Measurements from ENCODE around the gene BAK1. TPM values are rescaled to one million over a fixed set of nuclear protein-coding genes. Genes with fewer than 3 reads are reported as not detected.

The BAK1 gene
- total and polyA plus RNA-seq, 4 experiments from 2014 or later: 26.2 to 41.6 (median 27.6) TPM

- H3K4me1 ChIP-seq (ENCODE audit: insufficient read depth, low read length): peaks cover 48% of the 10 kb centered on the region
- peak overlapping the region; percentile 92 for H3K27ac ChIP-seq (ENCODE audit: low read depth, low read length)
- ChIA-PET POLR2A (ENCODE audit: partially characterized antibody) (interaction anchor here (0.5 to 4.4 kb wide), 30 partner anchors 8 to 650 kb away, joined by 3 to 44 read pairs (median 6); partner anchors contain the start of genes BAK1, LEMD2, RXRB and SLC39A7), CTCF (ENCODE audit: partially characterized antibody) (interaction anchor here (1.0 to 3.2 kb wide), 8 partner anchors 10 to 81 kb away, joined by 3 to 24 read pairs (median 5); partner anchors contain the start of gene BAK1)
- peak overlapping the region; percentile 63 to 88 for H3K4me3 ChIP-seq (ENCODE audit: low read length in 2 of 2)
- Mint-ChIP-seq H3K27me3 (no peaks in the 10 kb centered on the region), H3K36me3 (peaks cover 0 to 25% of the 10 kb centered on the region in 2 donors), H3K4me3 (peak overlapping the region; percentile 89 to 96 (median 94)), H3K9me3 (no peaks in the 10 kb centered on the region), H3K27ac (peak overlapping the region; percentile 87 to 97 (median 94)), H3K4me1 (peaks cover 35 to 67% (median 47%) of the 10 kb centered on the region in 4 donors)
- H3K36me3 ChIP-seq (ENCODE audit: insufficient read depth, low read length): no peaks in the 10 kb centered on the region
- intact Hi-C loops (cut with micrococcal nuclease): loop anchor here (1.0 to 2.0 kb wide), 5 partner anchors 11 to 89 kb away; partner anchors contain the start of gene UQCC2
- no peaks in the 10 kb centered on the region for H3K9me3 ChIP-seq (ENCODE audit: control insufficient read depth in 1 of 2, low read length in 2 of 2)
- peak in 4 of 5 donors; percentile 12 to 33 (median 31) for DNase-seq
- no peaks in the 10 kb centered on the region for H3K27me3 ChIP-seq (ENCODE audit: insufficient read depth, low read length)
These were observed 41.8 kb upstream of the BAK1 start for GRCh38 chr6:33621711-33622388.

DNA sequence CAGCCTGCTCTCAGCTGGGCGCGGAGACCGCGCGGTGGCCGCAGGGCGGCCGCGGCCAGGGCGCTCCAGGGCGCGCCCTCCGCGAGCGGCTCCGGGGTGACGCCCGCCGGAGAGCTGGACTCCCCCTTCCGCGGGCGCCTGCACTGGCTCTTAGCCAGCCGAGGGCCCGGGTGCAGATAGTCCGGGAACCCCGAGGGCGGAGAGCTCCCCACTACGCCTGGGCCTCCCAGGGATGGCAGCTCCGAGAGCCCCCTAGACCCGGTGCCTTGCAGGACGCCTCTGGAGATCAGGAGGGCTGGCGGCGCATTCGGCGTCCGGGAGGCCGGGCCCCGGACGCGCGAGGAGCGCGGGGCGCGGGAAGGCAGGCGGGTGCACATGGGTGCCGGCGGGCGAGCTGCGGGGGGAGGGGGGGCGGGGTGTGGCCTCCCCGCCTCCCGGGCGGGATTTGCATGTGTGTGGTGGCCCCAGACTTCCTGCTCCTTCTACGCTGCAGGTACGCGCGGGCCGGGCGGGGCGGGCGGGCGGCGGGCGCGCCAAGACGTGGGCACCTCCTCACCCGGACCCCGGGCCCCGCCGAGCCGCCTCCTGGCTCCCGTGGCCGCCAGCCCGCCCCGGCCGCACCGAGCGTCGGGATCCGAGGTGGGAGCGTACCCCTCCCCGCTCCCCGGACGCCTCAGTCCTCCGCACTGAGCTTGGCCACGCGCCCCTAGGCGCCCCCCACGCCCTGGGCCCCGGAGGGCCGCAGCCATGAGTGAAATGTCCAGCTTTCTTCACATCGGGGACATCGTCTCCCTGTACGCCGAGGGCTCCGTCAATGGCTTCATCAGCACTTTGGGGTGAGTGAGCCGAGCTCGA is 41.0 kb upstream of the BAK1 start, which contains the start of gene ITPR3:
Gene ITPR3 (plus strand): TSS at position 467 of the 855 bp plus-strand sequence. CDS start 281 bp downstream, at position 748.
- peaks cover 0 to 22% of the 10 kb centered on the region in 2 donors for H3K36me3 Mint-ChIP-seq
- Histone ChIP-seq H3K27me3 (ENCODE audit: insufficient read depth, low read length) (no peaks in the 10 kb centered on the region), H3K9me3 (ENCODE audit: control insufficient read depth in 1 of 2, low read length in 2 of 2) (no peaks in the 10 kb centered on the region), H3K27ac (ENCODE audit: low read depth, low read length) (peak within 1 kb of the TSS; percentile 92), H3K36me3 (ENCODE audit: insufficient read depth, low read length) (no peaks in the 10 kb centered on the region), H3K4me1 (ENCODE audit: insufficient read depth, low read length) (peaks cover 48% of the 10 kb centered on the region), H3K4me3 (ENCODE audit: low read length in 2 of 2) (peak within 1 kb of the TSS; percentile 71 to 88)
- no peaks in the 10 kb centered on the region for H3K9me3 Mint-ChIP-seq
- H3K4me1 Mint-ChIP-seq: peaks cover 35 to 62% (median 48%) of the 10 kb centered on the region in 4 donors
- POLR2A ChIA-PET (ENCODE audit: partially characterized antibody): interaction anchor here (0.5 to 4.4 kb wide), 32 partner anchors 9 to 421 kb away, joined by 3 to 44 read pairs (median 5); partner anchors contain the start of genes BAK1, LEMD2, RXRB and SLC39A7
- peak within 1 kb of the TSS; percentile 93 to 99 (median 96) for H3K4me3 Mint-ChIP-seq
- CTCF ChIA-PET (ENCODE audit: partially characterized antibody): interaction anchor here (1.0 to 3.2 kb wide), 9 partner anchors 11 to 82 kb away, joined by 3 to 24 read pairs (median 5); partner anchors contain the start of gene BAK1
- H3K27ac Mint-ChIP-seq: peak within 1 kb of the TSS; percentile 91 to 98 (median 97)
- intact Hi-C loops (cut with micrococcal nuclease): loop anchor here (1.0 to 2.0 kb wide), 5 partner anchors 12 to 90 kb away; partner anchors contain the start of gene UQCC2
- no peaks in the 10 kb centered on the region for H3K27me3 Mint-ChIP-seq
- peak; percentile 78 to 85 (median 83) for DNase-seq

- no peaks in the 10 kb centered on the region for H3K36me3 ChIP-seq (ENCODE audit: insufficient read depth, low read length)
- H3K4me3 Mint-ChIP-seq: peak overlapping the region; percentile 93 to 99 (median 96)
- no peaks in the 10 kb centered on the region for H3K27me3 Mint-ChIP-seq
- peak in 4 of 5 donors; percentile 31 to 38 (median 35) for DNase-seq
- peaks cover 48% of the 10 kb centered on the region for H3K4me1 ChIP-seq (ENCODE audit: insufficient read depth, low read length)
- peaks cover 35 to 61% (median 47%) of the 10 kb centered on the region in 4 donors for H3K4me1 Mint-ChIP-seq
- H3K9me3 ChIP-seq (ENCODE audit: control insufficient read depth in 1 of 2, low read length in 2 of 2): no peaks in the 10 kb centered on the region
- H3K9me3 Mint-ChIP-seq: no peaks in the 10 kb centered on the region
- CTCF ChIA-PET (ENCODE audit: partially characterized antibody): interaction anchor here (1.1 to 3.2 kb wide), 5 partner anchors 12 to 41 kb away, joined by 3 to 24 read pairs (median 8); partner anchors contain the start of gene BAK1
- H3K36me3 Mint-ChIP-seq: peaks cover 0 to 22% of the 10 kb centered on the region in 2 donors
- POLR2A ChIA-PET (ENCODE audit: partially characterized antibody): interaction anchor here (0.8 to 4.4 kb wide), 24 partner anchors 8 to 297 kb away, joined by 3 to 44 read pairs (median 7); partner anchors contain the start of genes BAK1, LEMD2 and UQCC2
- peak overlapping the region; percentile 92 for H3K27ac ChIP-seq (ENCODE audit: low read depth, low read length)
- H3K4me3 ChIP-seq (ENCODE audit: low read length in 2 of 2): peak overlapping the region; percentile 71 to 82
- H3K27ac Mint-ChIP-seq: peak overlapping the region; percentile 91 to 98 (median 97)
- H3K27me3 ChIP-seq (ENCODE audit: insufficient read depth, low read length): no peaks in the 10 kb centered on the region
- intact Hi-C loops (cut with micrococcal nuclease): loop anchor here (2.0 kb wide), 2 partner anchors 28 to 42 kb away; no protein-coding TSS in a partner anchor
These were observed 40.2 kb upstream of the BAK1 start for GRCh38 chr6:33620158-33620855.

DNA sequence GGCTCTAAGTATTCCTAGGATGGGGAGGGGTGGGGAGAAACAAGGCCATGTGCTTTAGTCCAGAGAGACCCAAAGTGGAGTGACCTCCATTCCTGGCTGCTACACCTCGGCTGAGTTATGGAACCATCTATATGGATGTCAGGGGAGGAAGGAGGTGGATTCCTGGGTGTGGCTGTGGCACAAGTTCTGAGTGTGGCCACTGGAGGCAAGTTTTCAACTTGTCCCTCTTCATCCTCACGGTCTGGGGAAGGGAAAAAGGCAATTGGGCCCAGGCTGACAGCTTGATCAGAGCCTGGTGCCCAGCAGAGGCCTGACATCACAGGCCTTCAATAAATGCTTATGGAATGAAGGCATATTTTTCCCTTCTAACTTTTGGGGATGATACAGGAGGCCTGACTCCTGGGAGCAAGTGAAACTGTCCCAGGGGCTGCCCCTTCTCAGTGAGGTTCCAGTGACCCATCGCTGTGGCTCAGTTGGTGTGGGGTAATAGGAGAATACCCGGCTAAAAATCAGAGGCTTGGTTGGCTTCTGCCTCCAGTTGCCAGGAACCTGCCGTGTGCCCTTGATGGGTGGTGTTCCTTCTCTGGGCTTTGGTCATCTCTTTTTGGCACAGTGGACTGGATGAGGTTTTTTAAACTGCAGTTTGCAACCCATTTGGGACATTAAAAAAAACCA is 39.2 kb upstream of the BAK1 start:
- Histone ChIP-seq H3K36me3 (ENCODE audit: insufficient read depth, low read length) (no peaks in the 10 kb centered on the region), H3K27ac (ENCODE audit: low read depth, low read length) (peak overlapping the region; percentile 92), H3K4me1 (ENCODE audit: insufficient read depth, low read length) (peaks cover 40% of the 10 kb centered on the region), H3K27me3 (ENCODE audit: insufficient read depth, low read length) (no peaks in the 10 kb centered on the region), H3K4me3 (ENCODE audit: low read length in 2 of 2) (peak overlapping the region in 1 of 2 donors; percentile 82), H3K9me3 (ENCODE audit: control insufficient read depth in 1 of 2, low read length in 2 of 2) (no peaks in the 10 kb centered on the region)
- Mint-ChIP-seq H3K36me3 (peaks cover 0 to 19% of the 10 kb centered on the region in 2 donors), H3K4me1 (peaks cover 28 to 54% (median 39%) of the 10 kb centered on the region in 4 donors), H3K4me3 (peak overlapping the region; percentile 93 to 99 (median 96)), H3K9me3 (no peaks in the 10 kb centered on the region), H3K27me3 (no peaks in the 10 kb centered on the region), H3K27ac (peak overlapping the region; percentile 91 to 98 (median 97))
- POLR2A ChIA-PET (ENCODE audit: partially characterized antibody): interaction anchor here (0.9 to 1.9 kb wide), 2 partner anchors 45 to 78 kb away, joined by 3 to 4 read pairs; no protein-coding TSS in a partner anchor
- no peak for DNase-seq
- CTCF ChIA-PET (ENCODE audit: partially characterized antibody): no interaction called here
- intact Hi-C loops (cut with micrococcal nuclease): no loop called here

DNA sequence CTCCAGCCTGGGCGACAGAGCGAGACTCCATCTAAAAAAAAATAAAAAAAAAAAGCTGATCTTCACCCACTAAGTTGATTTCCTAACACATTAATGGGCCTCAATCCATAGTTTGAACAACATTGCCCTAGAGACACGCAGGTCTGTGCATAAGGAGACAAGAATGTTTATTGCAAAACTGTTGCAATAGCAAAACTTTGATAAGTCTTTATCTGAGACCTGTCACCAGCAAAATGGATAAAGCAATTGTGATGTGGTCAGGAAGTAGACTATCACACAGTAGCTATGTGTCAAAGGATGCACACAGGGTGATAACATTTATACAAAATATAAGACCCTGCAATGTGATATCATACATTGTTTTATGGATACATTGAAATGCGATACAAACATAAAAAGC is 36.8 kb upstream of the BAK1 start:
- Histone ChIP-seq H3K27me3 (ENCODE audit: insufficient read depth, low read length) (no peaks in the 10 kb centered on the region), H3K4me3 (ENCODE audit: low read length in 2 of 2) (no peak overlapping the region), H3K4me1 (ENCODE audit: insufficient read depth, low read length) (peaks cover 16% of the 10 kb centered on the region), H3K9me3 (ENCODE audit: control insufficient read depth in 1 of 2, low read length in 2 of 2) (no peaks in the 10 kb centered on the region), H3K27ac (ENCODE audit: low read depth, low read length) (no peak overlapping the region), H3K36me3 (ENCODE audit: insufficient read depth, low read length) (no peaks in the 10 kb centered on the region)
- no peaks in the 10 kb centered on the region for H3K9me3 Mint-ChIP-seq
- ChIA-PET CTCF (ENCODE audit: partially characterized antibody) (no interaction called here), POLR2A (ENCODE audit: partially characterized antibody) (no interaction called here)
- H3K27me3 Mint-ChIP-seq: no peaks in the 10 kb centered on the region
- H3K36me3 Mint-ChIP-seq: peaks cover 0 to 7% of the 10 kb centered on the region in 2 donors
- H3K4me1 Mint-ChIP-seq: peaks cover 10 to 30% (median 17%) of the 10 kb centered on the region in 4 donors
- no peak overlapping the region for H3K4me3 Mint-ChIP-seq
- intact Hi-C loops (cut with micrococcal nuclease): no loop called here
- DNase-seq: no peak
- peak overlapping the region in 1 of 7 donors; percentile 19 for H3K27ac Mint-ChIP-seq

DNA sequence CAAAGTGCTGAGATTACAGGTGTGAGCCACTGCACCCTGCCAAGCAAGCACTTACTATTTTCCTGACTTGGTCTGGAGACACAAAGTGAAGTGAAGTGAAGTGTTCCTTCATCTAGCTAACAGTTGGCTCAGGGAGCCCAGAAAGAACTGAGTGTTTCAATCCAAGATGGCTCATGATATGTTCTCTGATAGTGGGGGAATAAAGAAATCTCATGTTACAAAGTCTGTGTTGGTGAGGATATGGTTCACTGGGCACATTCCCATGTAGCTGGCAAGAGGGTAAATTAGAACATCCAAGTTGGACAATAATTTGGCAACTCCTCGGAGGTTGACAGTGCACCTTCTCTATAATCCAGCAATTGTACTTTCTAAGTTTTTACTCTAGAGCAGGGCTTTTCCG is 36.0 kb upstream of the BAK1 start:
- H3K36me3 ChIP-seq (ENCODE audit: insufficient read depth, low read length): no peaks in the 10 kb centered on the region
- no peaks in the 10 kb centered on the region for H3K9me3 Mint-ChIP-seq
- H3K27me3 ChIP-seq (ENCODE audit: insufficient read depth, low read length): no peaks in the 10 kb centered on the region
- DNase-seq: no peak
- no peak overlapping the region for H3K4me3 ChIP-seq (ENCODE audit: low read length in 2 of 2)
- H3K36me3 Mint-ChIP-seq: peaks cover 0 to 6% of the 10 kb centered on the region in 2 donors
- intact Hi-C loops (cut with micrococcal nuclease): no loop called here
- H3K4me3 Mint-ChIP-seq: no peak overlapping the region
- H3K4me1 Mint-ChIP-seq: peaks cover 10 to 28% (median 17%) of the 10 kb centered on the region in 4 donors
- H3K27ac ChIP-seq (ENCODE audit: low read depth, low read length): no peak overlapping the region
- peaks cover 14% of the 10 kb centered on the region for H3K4me1 ChIP-seq (ENCODE audit: insufficient read depth, low read length)
- H3K27ac Mint-ChIP-seq: no peak overlapping the region
- H3K27me3 Mint-ChIP-seq: no peaks in the 10 kb centered on the region
- CTCF ChIA-PET (ENCODE audit: partially characterized antibody): no interaction called here
- H3K9me3 ChIP-seq (ENCODE audit: control insufficient read depth in 1 of 2, low read length in 2 of 2): no peaks in the 10 kb centered on the region
- POLR2A ChIA-PET (ENCODE audit: partially characterized antibody): no interaction called here

Measured in CD4-positive, alpha-beta memory T cell (primary cell).